Lung (tissue), 12 donors: ENCODE data around the gene BSPH1. TPM values are rescaled to one million over a fixed set of nuclear protein-coding genes. Genes with fewer than 3 reads are reported as not detected.
"Not testable (repeated sequence)": the region's sequence is repeated elsewhere in the genome, so short reads cannot be mapped to it uniquely, and the experiment has no call there.

Experiments used
- ATAC-seq: fragments of 200-7000 bp; cut with Tn5 transposase; one replicate; pipeline ENCODE4 v1.9.1; 2020; ENCODE audit warnings: moderate number of reproducible peaks; ENCODE audit not compliant: insufficient read depth, low FRiP score
- DNase-seq, 3 donors: peaks; one replicate each; pipeline ENCODE4 v3.0.0-alpha.2; 2013 to 2017
- H3K27ac ChIP-seq, 2 donors: one replicate each; pipeline ENCODE4 v1.5.1; 2013; ENCODE audit warnings: mild to moderate bottlenecking in 2 of 2, moderate library complexity in 2 of 2, control low read depth in 1 of 2, inconsistent platforms in 1 of 2, low read depth in 1 of 2, low read length in 1 of 2
- H3K27me3 ChIP-seq, 3 donors: one replicate each; pipeline ENCODE4 v1.5.1; 2013; ENCODE audit warnings: low read length in 2 of 3; ENCODE audit not compliant: control insufficient read depth in 3 of 3, insufficient read depth in 3 of 3
- H3K36me3 ChIP-seq, 4 donors: one replicate each; pipeline ENCODE4 v1.5.1; 2013; ENCODE audit warnings: low read length in 4 of 4, mild to moderate bottlenecking in 1 of 4, moderate library complexity in 1 of 4; ENCODE audit not compliant: control insufficient read depth in 4 of 4, insufficient read depth in 4 of 4
- H3K4me1 ChIP-seq, 5 donors: one replicate each; pipeline ENCODE4 v1.5.1; 2013; ENCODE audit warnings: low read length in 5 of 5, mild to moderate bottlenecking in 2 of 5, moderate library complexity in 1 of 5; ENCODE audit not compliant: control insufficient read depth in 5 of 5, insufficient read depth in 5 of 5
- H3K4me3 ChIP-seq: one replicate; pipeline ENCODE4 v1.5.1; 2013; ENCODE audit warnings: mild to moderate bottlenecking, control low read depth, moderate library complexity
- H3K9ac ChIP-seq, 2 donors: one replicate each; pipeline ENCODE4 v1.5.1; 2013; ENCODE audit warnings: low read length in 2 of 2, control low read depth in 1 of 2; ENCODE audit not compliant: insufficient read depth in 1 of 2
- H3K9me3 ChIP-seq, 4 donors: one replicate each; pipeline ENCODE4 v1.5.1; 2013; ENCODE audit warnings: low read length in 3 of 4, mild to moderate bottlenecking in 1 of 4, moderate library complexity in 1 of 4; ENCODE audit not compliant: control insufficient read depth in 4 of 4, insufficient read depth in 3 of 4
- CTCF ChIP-seq: IDR thresholded peaks from 2 replicates; pipeline ENCODE4 v1.5.1; 2012; ENCODE audit warnings: mild to moderate bottlenecking; ENCODE audit errors: control extremely low read depth, extremely low read depth
- WGBS, 2 donors: extraction: QIAGEN DNeasy Blood & Tissue Kit; methylation state at CpG; one replicate each; pipeline ENCODE4 v1.1.7; 2013; 5-methylcytosine and 5-hydroxymethylcytosine counted together
- polyA plus RNA-seq, 2 donors: library from polyadenylated mRNA; stranded (reverse); fragments of 200-250 nt; gene quantifications; one replicate each; pipeline ENCODE4 v1.2.1, GENCODE V29; 2013
- total RNA-seq, 2 donors: library from RNA; depleted of rRNA in 1 of 2; stranded (reverse); fragments of >200 nt in 1 of 2; gene quantifications; one replicate each; pipeline ENCODE4 v1.2.1, GENCODE V29; 2014 to 2021
- donor health status: control.
- donor health status: control.
- donor health status: Bipolar disorder and iron deficiency.
- donor health status: healthy.
- donor health status: DM: yes; HTN: yes; CAD: no.

The BSPH1 gene
- total and polyA plus RNA-seq, 4 donors, result not detected

DNA sequence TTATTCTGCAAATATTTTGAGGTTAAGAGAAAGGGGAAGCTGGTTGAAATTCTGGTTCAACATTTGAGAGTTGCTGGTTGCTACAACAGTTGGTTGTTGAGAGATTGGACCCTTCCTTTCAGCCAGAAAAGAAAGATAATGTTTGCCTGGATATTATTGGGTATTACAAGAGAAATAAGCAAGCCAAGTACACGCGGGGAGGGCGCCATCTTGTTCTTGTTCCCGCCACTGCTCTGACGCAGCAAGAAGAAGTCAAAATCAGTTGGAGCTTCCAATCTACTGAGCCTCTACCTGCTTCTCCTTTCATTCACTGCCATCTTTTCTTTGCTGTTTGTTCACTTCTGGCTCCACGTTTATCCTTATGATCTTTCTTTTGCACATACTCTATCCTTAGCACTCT is 18.4 kb downstream of the BSPH1 start:
- H3K9ac ChIP-seq, result no peak overlapping the region
- no peak for TF ChIP-seq CTCF
- no peaks in the 10 kb centered on the region for H3K4me1 ChIP-seq
- H3K4me3 ChIP-seq, result no peak overlapping the region
- DNase-seq (no peak), ATAC-seq (no peak)
- H3K9me3 ChIP-seq, result peaks cover 0 to 4% (median 0%) of the 10 kb centered on the region in 4 donors
- no peaks in the 10 kb centered on the region for H3K36me3 ChIP-seq
- no peak overlapping the region for H3K27ac ChIP-seq
- WGBS, 2 donors, result 83 to 85% methylated on average over 6 of the region's 6 CpGs
- H3K27me3 ChIP-seq, result peaks cover 0 to 7% (median 3%) of the 10 kb centered on the region in 3 donors

- not testable (repeated sequence) for DNase-seq, H3K9ac ChIP-seq, H3K9me3 ChIP-seq, H3K27me3 ChIP-seq, ATAC-seq, H3K36me3 ChIP-seq, H3K4me1 ChIP-seq, H3K27ac ChIP-seq, H3K4me3 ChIP-seq
- 93 to 95% methylated on average over 7 of the region's 11 CpGs for WGBS, 2 donors
Measured at GRCh38 chr19:47955936-47956335, 36.0 kb downstream of the BSPH1 start.

GRCh38 chr19:47952132-47952531 is 39.8 kb downstream of the BSPH1 start:
- WGBS, 2 donors, result no CpG with 5 or more reads among the region's 21 CpGs
- H3K9me3 ChIP-seq, H3K27me3 ChIP-seq, H3K27ac ChIP-seq, H3K4me1 ChIP-seq, ATAC-seq, H3K4me3 ChIP-seq, DNase-seq, H3K36me3 ChIP-seq, H3K9ac ChIP-seq: not testable (repeated sequence)

DNA sequence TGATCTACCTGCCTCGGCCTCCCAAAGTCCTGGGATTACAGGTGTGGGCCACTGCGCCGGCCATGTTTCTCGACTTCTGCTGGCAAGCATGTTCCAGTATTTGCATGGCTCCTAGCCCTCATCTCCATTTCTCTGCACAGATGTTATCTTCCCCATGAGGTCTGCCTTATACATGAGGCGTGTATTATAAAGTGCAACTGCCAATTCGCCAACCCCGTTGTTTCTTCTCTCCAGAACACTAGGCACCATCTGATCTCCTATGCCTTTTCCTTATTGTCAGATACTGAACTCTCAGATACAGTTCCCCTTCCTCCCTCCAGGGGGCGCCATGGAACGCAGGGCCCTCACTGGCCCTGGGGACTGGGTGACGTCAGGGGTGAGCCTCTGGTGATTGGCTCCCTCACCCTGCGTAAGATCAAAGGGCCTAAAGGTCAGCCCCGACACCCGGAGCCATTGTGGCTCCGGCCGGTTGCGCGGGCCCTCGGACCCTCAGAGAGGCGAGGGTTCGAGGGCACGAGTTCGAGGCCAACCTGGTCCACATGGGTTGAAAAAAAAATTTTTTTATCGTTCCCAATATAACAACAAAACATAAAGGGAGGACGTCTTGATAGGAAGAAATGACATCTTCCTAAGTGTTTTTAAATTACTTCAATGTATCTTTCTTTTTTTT is 42.0 kb downstream of the BSPH1 start:
- not testable (repeated sequence) for H3K9ac ChIP-seq, H3K27ac ChIP-seq, H3K4me1 ChIP-seq, H3K27me3 ChIP-seq, H3K9me3 ChIP-seq, H3K4me3 ChIP-seq, ATAC-seq, H3K36me3 ChIP-seq, DNase-seq
- 89 to 90% methylated on average over 18 to 19 of the region's 24 CpGs for WGBS, 2 donors

GRCh38 chr19:47928581-47928980 is 63.4 kb downstream of the BSPH1 start:
- WGBS, 2 donors, result no CpG with 5 or more reads among the region's 20 CpGs
- not testable (repeated sequence) for H3K4me1 ChIP-seq, DNase-seq, ATAC-seq, H3K27ac ChIP-seq, H3K9me3 ChIP-seq, H3K9ac ChIP-seq, H3K27me3 ChIP-seq, H3K4me3 ChIP-seq, H3K36me3 ChIP-seq
